HG02943 (cell line): ENCODE results near the gene PRKCQ.
"Not testable (repeated sequence)": the region's sequence is repeated elsewhere in the genome, so short reads cannot be mapped to it uniquely, and the experiment has no call there.

Experiments used
- ATAC-seq: cut with Tn5 transposase; IDR thresholded peaks from one replicate; pipeline ENCODE4 v1.9.1; 2021; ENCODE audit warnings: mild to moderate bottlenecking, low read depth, moderate library complexity; ENCODE audit not compliant: unreplicated experiment

PRKCQ gene

GRCh38 chr10:6497620-6498019, 82.5 kb downstream of the PRKCQ start:
- no peak for ATAC-seq

- ATAC-seq = no peak
Measured at GRCh38 chr10:6494936-6495592, 85.0 kb downstream of the PRKCQ start.

- no peak for ATAC-seq
Measured at GRCh38 chr10:6494442-6494819, 85.6 kb downstream of the PRKCQ start.

GRCh38 chr10:6493521-6494441, 86.3 kb downstream of the PRKCQ start:
- ATAC-seq = no peak

GRCh38 chr10:6492896-6493295, 87.2 kb downstream of the PRKCQ start:
- no peak for ATAC-seq

GRCh38 chr10:6491841-6492609, 88.1 kb downstream of the PRKCQ start:
- no peak for ATAC-seq

- ATAC-seq = no peak
Measured at GRCh38 chr10:6490614-6491013, 89.5 kb downstream of the PRKCQ start.

GRCh38 chr10:6487920-6488319, 92.2 kb downstream of the PRKCQ start:
- ATAC-seq = no peak

GRCh38 chr10:6486309-6486708, 93.8 kb downstream of the PRKCQ start:
- no peak for ATAC-seq

GRCh38 chr10:6482737-6483357, 97.2 kb downstream of the PRKCQ start:
- no peak for ATAC-seq

GRCh38 chr10:6478722-6479121, 101.4 kb downstream of the PRKCQ start:
- no peak for ATAC-seq

GRCh38 chr10:6476989-6477388, 103.1 kb downstream of the PRKCQ start:
- no peak for ATAC-seq

GRCh38 chr10:6474871-6475270, 105.2 kb downstream of the PRKCQ start:
- no peak for ATAC-seq

- ATAC-seq = peak; percentile 60
Measured at GRCh38 chr10:6473901-6474370, 106.1 kb downstream of the PRKCQ start.

- ATAC-seq = peak; percentile 50
Measured at GRCh38 chr10:6473430-6473829, 106.6 kb downstream of the PRKCQ start.

- ATAC-seq = not testable (repeated sequence)
Measured at GRCh38 chr10:6472710-6473005, 107.4 kb downstream of the PRKCQ start.

GRCh38 chr10:6470894-6471618, 109.0 kb downstream of the PRKCQ start:
- no peak for ATAC-seq

- ATAC-seq = no peak
Measured at GRCh38 chr10:6469661-6470060, 110.4 kb downstream of the PRKCQ start.

GRCh38 chr10:6465854-6466601, 114.0 kb downstream of the PRKCQ start:
- no peak for ATAC-seq
